Measurements from ENCODE around the gene RPAP2. TPM values are rescaled to one million over a fixed set of nuclear protein-coding genes. Genes with fewer than 3 reads are reported as not detected.

Gene RPAP2
- total RNA-seq, 1 donor: 8.7 TPM

GRCh38 chr1:92359986-92360385 is 61.1 kb downstream of the RPAP2 start:
- H3K27ac ChIP-seq (ENCODE audit: low read depth, low read length): no peak overlapping the region
- no peak for DNase-seq (ENCODE audit: insufficient read length, low spot score, missing footprints)

GRCh38 chr1:92362970-92363369 is 64.1 kb downstream of the RPAP2 start:
- Histone ChIP-seq H3K4me2 (ENCODE audit: insufficient read depth, low read length) (no peak overlapping the region), H4K20me1 (ENCODE audit: insufficient read depth, low read length) (no peaks in the 10 kb centered on the region), H3K27ac (ENCODE audit: low read depth, low read length) (no peak overlapping the region), H2AFZ (ENCODE audit: low read length) (no peak overlapping the region), H3K27me3 (ENCODE audit: insufficient read depth, low read length) (no peaks in the 10 kb centered on the region), H3K79me2 (ENCODE audit: insufficient read depth, low read length) (no peaks in the 10 kb centered on the region), H3K36me3 (ENCODE audit: insufficient read depth, low read length) (peaks cover 9% of the 10 kb centered on the region), H3K9me3 (ENCODE audit: low read depth, low read length) (no peaks in the 10 kb centered on the region), H3K4me1 (ENCODE audit: insufficient read depth, low read length) (peaks cover 3% of the 10 kb centered on the region), H3K4me3 (ENCODE audit: insufficient read depth, low read length) (no peak overlapping the region)
- DNase-seq (ENCODE audit: insufficient read length, low spot score, missing footprints): no peak
- no peak for TF ChIP-seq CTCF (IDR thresholded peaks at IDR 0.05; ENCODE audit: extremely low read depth, low read depth, low read length)

More at GRCh38 chr1:92359986-92360385, 61.1 kb downstream of the RPAP2 start:
- H3K4me2 ChIP-seq (ENCODE audit: insufficient read depth, low read length): no peak overlapping the region
- no peak overlapping the region for H2AFZ ChIP-seq (ENCODE audit: low read length)
- peaks cover 3% of the 10 kb centered on the region for H3K4me1 ChIP-seq (ENCODE audit: insufficient read depth, low read length)
- TF ChIP-seq CTCF (IDR thresholded peaks at IDR 0.05; ENCODE audit: extremely low read depth, low read depth, low read length): no peak
- peaks cover 11% of the 10 kb centered on the region for H3K36me3 ChIP-seq (ENCODE audit: insufficient read depth, low read length)
- H3K27me3 ChIP-seq (ENCODE audit: insufficient read depth, low read length): no peaks in the 10 kb centered on the region
- H4K20me1 ChIP-seq (ENCODE audit: insufficient read depth, low read length): no peaks in the 10 kb centered on the region
- no peaks in the 10 kb centered on the region for H3K79me2 ChIP-seq (ENCODE audit: insufficient read depth, low read length)
- no peak overlapping the region for H3K4me3 ChIP-seq (ENCODE audit: insufficient read depth, low read length)
- H3K9me3 ChIP-seq (ENCODE audit: low read depth, low read length): no peaks in the 10 kb centered on the region

GRCh38 chr1:92363401-92363800 is 64.5 kb downstream of the RPAP2 start:
- Histone ChIP-seq H3K36me3 (ENCODE audit: insufficient read depth, low read length) (peaks cover 6% of the 10 kb centered on the region), H3K27me3 (ENCODE audit: insufficient read depth, low read length) (no peaks in the 10 kb centered on the region), H3K79me2 (ENCODE audit: insufficient read depth, low read length) (no peaks in the 10 kb centered on the region), H3K4me1 (ENCODE audit: insufficient read depth, low read length) (peaks cover 3% of the 10 kb centered on the region), H2AFZ (ENCODE audit: low read length) (no peak overlapping the region), H4K20me1 (ENCODE audit: insufficient read depth, low read length) (no peaks in the 10 kb centered on the region), H3K4me3 (ENCODE audit: insufficient read depth, low read length) (no peak overlapping the region), H3K27ac (ENCODE audit: low read depth, low read length) (no peak overlapping the region), H3K9me3 (ENCODE audit: low read depth, low read length) (no peaks in the 10 kb centered on the region), H3K4me2 (ENCODE audit: insufficient read depth, low read length) (no peak overlapping the region)
- TF ChIP-seq CTCF (IDR thresholded peaks at IDR 0.05; ENCODE audit: extremely low read depth, low read depth, low read length): no peak
- no peak for DNase-seq (ENCODE audit: insufficient read length, low spot score, missing footprints)

- Histone ChIP-seq H4K20me1 (ENCODE audit: insufficient read depth, low read length) (no peaks in the 10 kb centered on the region), H3K4me2 (ENCODE audit: insufficient read depth, low read length) (no peak overlapping the region), H3K4me3 (ENCODE audit: insufficient read depth, low read length) (no peak overlapping the region), H3K79me2 (ENCODE audit: insufficient read depth, low read length) (no peaks in the 10 kb centered on the region), H3K27me3 (ENCODE audit: insufficient read depth, low read length) (no peaks in the 10 kb centered on the region), H2AFZ (ENCODE audit: low read length) (no peak overlapping the region), H3K27ac (ENCODE audit: low read depth, low read length) (no peak overlapping the region), H3K36me3 (ENCODE audit: insufficient read depth, low read length) (peaks cover 5% of the 10 kb centered on the region), H3K9me3 (ENCODE audit: low read depth, low read length) (no peaks in the 10 kb centered on the region), H3K4me1 (ENCODE audit: insufficient read depth, low read length) (no peaks in the 10 kb centered on the region)
- no peak for TF ChIP-seq CTCF (IDR thresholded peaks at IDR 0.05; ENCODE audit: extremely low read depth, low read depth, low read length)
- no peak for DNase-seq (ENCODE audit: insufficient read length, low spot score, missing footprints)
Measured at GRCh38 chr1:92365378-92366039, 66.7 kb downstream of the RPAP2 start.
